GM19467 (cell line): ENCODE results near the gene REEP1.
"Not testable (repeated sequence)": the region's sequence is repeated elsewhere in the genome, so short reads cannot be mapped to it uniquely, and the experiment has no call there.

Source experiments
- ATAC-seq: cut with Tn5 transposase; IDR thresholded peaks from one replicate; pipeline ENCODE4 v1.9.1; 2021; ENCODE audit warnings: mild to moderate bottlenecking, moderate library complexity; ENCODE audit not compliant: unreplicated experiment

Gene REEP1

DNA sequence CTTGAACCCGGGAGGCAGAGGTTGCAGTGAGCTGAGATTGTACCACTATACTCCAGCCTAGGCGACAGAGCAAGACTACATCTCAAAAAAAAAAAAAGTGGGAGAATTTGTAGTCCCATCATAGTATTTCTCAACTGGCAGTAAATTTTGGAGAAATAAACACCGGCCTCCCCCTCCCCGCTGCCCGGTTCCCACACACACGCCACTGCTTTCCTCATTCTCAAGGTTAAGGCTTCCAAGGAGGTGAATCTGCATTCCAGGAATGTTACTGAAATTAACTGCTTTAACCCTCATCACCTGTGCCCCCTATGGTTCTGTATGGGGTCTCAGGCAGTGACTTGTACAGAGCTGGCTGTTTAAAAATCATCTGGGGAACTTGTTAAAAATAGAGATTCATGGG lies 88.2 kb downstream of the REEP1 start:
- no peak for ATAC-seq

DNA sequence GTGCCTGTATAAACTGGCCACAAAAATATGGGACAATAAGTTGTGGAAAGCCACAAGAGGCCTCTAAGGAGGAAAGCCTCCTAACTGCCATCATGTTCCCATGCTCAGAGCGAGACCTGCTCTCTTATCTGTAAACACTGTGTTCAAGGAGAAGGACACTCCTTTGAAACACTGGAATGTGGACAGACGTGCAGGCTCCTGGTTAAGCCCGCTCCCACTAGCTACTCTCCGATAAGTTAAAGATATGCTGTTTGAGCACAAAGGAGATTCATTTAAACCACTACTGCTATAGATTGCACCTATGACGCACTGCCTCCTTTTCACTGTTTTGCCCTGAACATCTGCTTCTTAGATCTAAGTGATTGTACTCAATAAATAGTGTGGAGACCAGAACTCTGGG lies 92.2 kb downstream of the REEP1 start:
- ATAC-seq: not testable (repeated sequence)

DNA sequence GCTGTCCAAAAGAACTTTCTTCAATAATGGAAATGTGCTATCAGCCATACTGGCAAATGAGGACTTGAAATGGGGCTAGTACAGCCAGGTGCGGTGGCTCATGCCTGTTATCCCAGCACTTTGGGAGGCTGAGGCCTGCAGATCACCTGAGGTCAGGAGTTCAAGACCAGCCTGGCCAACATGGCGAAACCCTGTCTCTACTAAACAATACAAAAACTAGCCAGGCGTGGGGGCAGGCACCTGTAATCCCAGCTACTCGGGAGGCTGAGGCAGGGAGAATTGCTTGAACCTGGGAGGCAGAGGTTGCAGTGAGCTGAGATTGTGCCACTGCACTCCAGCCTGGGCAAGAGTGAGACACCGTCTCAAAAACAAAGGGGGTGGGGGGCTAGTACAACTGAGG lies 92.6 kb downstream of the REEP1 start:
- not testable (repeated sequence) for ATAC-seq

DNA sequence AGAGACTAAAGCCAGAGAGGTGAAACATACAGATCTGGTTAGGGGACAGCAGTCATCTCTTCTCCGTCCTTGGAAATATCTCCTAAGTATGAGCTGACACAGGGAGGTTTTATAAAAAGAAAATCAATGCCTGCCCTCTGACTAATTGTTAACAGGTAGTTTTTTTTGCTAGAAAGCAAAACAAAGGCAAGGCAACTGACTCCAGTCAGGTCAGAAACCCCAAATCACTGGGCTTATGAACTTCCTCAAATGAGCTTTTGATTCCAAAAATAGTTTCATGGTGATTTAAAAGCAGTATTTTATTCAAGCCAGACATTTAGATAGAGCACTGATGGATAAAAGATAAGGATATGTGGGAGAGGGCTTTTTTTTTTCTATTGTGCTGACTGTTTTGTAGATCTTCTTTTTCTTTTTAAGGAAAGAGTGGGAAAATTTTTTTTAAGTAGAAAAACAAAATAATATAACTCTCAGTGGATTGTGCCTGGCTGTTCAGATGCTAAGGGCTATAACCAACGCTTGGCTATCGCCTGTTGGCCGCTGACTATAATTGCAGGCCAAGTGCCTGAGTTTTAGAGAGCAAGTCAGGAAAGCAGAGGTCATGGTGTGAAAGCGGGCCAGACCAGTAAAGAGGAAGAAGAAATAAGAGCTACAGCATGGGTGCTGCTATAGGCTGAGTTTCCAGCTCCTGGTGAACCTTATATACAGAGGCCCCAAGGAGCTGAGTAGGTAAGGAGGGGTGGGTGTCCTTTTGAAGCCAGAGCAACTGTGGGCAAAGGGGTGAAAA lies 93.3 kb downstream of the REEP1 start:
- ATAC-seq: no peak

DNA sequence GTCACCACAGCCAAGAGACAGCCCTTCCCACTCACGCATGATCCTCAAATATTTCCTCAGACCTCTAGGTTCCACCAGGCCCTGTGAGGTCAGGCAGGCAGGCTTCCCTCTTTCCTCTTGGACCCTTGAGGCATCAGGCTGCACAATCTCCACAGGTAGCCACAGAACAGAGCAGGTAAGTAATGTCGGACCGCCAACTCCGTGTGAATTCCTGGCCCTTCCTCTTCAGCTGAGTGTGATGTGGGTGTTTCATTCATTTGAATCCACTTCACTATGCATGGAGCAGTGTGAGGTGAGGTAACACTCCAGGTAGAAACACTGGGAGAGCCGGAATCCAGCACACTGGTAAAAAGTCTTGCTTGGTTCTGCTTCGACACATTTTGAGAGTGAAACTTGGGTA lies 94.2 kb downstream of the REEP1 start:
- ATAC-seq: no peak

DNA sequence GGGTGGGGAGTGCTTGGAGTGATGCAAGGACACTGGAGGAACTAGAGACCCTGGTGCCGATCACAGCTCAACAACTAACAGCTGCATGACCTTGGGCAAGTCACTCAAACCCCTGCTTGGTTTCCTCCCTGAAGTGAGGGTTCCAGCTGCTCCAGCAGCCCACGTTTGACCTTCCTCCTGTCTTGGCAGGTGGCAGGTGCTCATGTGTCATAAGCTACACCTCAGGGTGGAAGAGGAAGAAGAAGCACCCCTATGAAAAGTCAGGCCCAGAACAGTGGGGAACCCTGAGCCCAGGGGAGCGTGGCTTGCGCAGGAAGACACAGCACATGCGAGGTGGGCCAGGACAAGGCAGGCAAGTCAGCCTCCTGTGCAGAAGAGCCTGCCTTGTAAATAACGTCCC lies 95.8 kb downstream of the REEP1 start:
- ATAC-seq: no peak

DNA sequence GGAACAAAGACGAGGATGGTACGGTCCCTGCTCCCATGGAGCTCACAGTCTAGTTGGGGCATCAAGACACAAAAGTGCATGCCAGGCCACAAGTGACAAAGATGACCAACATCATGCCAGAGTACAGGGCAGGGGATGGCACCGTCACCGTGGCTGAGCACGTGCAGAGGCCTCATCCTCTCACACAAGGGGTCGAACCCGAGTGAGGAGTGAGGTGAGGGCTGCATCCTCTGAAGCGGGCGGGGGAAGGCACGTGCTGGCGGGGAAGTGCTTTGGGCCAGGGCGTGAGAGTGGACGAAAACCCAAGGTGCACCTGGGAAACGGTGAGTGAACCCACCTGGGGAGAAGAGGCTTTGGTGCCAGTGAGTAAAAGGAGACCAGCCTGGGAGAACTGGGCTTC lies 97.2 kb downstream of the REEP1 start:
- no peak for ATAC-seq

DNA sequence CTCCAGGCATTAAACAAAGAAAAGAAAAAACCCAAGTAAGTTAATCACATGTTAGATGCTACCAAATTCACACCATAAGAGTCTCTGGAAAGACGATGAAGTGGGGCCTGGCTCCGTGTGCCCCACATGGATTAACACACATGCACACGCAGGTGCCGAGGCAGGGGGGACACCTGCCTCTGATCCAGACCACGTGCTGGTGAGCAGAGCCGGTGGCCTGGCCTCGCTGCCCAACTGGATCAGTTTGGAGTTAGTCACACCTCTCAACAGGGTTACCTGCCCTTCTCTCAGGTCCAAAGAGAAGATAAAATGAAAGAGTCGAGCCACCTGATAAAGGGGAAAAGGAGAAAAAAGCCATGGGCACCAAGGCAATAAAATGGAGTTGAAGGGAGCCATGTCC lies 97.7 kb downstream of the REEP1 start:
- ATAC-seq: no peak

DNA sequence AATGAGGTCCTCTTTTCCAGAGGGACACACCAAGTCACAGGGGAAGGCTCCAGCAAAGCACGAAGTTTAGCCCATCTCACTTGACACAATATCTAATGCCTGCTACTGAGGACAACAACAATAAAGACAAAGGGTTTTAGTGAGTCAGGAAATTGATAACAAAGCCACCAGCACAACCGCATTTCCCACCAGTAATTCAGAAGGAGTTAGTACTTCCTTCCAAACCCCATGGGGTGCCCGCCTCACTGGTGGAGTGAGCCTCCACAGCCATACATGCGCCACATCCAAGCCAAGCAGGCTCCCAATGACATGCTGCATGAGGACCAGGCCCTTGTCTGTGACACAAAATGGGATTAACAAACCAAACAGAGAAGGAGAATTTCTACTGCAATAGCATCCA lies 98.1 kb downstream of the REEP1 start:
- ATAC-seq: no peak

DNA sequence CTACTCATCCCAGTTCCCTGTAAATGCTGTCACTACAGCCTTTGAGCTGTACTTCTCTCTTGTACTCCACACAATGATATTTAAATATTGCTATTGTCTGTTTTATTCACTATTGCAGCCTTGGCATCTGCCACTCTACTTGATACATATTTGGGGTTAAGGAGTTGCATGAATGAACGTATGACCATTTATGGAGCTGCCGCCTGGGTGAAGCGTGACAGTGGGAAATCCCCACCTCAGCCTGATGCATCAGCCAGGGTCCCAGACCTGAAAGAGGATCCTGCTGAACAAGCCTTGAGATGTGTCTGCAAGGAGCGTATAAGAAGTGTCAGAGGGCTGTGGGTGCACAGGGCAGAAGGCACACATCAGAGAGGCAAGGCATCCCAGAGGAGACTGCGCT lies 99.1 kb downstream of the REEP1 start:
- ATAC-seq: peak; percentile 88

DNA sequence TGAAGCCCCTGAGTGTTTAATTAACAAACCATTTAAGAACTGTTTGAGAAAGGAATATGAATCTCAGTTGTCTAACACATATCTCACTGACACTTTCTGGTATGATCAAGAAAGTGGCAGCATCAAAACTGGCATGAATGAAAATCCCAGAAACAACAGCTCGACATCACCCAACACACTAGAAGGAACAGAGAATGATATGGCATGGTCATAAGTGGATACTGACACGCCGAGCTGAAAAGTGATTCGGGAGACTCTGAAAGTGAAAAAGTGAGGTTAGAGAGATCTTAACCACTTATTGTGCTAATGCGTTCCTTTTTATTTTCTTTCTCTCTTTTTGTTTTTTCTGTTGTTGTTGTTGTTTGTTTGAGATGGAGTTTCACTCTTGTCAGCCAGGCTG lies 100.3 kb downstream of the REEP1 start:
- no peak for ATAC-seq

DNA sequence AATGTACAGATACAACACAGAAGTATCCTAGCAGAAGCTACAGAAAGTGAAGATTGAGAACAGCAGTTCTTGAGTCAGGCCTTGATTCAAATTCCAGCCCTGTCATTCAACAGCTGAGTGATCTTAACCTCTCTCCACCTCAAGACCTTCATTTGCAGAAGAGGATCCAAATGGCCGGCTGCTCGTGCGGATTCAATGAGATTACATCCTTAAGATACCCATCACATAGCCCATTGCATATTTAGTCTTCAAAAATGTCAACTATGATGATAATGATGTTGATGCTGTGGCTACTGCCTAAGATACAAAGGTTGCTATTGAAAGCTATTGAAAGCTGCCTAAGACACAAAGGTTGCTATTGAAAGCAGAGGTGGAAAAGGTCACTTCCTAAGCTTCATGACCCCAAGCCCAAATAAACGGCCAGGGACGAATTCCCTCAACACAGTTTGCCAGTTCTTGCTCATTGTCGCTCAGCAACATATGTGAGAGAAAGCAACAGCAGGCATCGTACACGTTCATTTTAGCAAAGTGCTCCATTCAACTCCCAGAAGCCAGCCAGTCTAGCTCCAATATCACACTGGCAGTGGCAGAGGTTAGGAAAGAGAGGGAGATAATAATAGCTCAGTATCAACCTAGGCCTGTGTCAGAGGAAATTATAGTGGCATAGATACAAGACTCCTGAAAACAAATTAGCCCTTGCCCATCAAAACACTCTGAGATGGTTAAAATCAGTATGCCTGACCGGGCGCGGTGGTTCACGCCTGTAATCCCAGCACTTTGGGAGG lies 102.0 kb downstream of the REEP1 start:
- ATAC-seq: no peak

DNA sequence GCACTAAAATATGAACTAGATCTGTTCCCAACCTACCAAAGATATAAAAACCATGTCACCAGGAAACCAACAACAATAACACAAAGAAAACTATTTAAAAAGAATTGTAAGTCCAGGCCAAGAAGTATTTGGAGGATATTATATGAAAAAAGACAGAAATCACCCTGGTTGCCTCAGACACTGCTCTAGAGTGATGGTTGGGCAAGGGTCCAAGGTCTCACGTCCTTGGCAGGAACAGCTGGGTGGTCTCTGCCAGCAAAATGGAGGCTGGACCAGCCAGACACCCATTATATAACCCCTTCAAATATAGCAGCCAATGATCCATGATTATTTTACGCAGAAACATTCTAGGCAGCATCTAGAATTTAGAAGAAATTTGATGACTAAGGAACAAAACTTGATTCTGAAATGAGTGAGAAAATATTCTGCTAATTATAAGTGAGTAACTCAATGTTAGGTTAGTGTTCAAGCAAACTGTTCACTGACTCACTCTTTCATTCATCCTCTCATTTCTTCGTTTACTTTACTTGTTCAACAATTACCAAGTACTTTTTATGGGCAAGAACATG lies 102.8 kb downstream of the REEP1 start:
- ATAC-seq: no peak

DNA sequence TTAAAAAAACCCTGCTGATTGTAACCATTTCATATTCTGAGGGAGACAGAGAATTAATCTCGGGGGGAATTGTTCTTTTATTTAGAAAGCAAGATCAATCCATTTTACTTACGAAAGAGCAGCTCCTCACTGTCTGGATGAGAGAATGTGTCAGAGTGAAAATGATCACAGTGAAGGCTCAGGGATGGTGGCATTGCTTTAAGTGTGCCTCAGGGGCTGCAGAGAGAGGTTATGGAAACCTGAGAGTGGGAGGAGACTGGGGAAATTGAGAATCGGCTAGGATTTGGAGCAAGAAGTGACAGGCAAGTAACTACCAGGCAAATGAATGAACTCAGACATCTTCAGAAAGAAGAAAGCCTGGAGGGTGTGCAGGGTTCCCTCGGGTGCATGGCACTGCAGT lies 104.0 kb downstream of the REEP1 start:
- no peak for ATAC-seq

DNA sequence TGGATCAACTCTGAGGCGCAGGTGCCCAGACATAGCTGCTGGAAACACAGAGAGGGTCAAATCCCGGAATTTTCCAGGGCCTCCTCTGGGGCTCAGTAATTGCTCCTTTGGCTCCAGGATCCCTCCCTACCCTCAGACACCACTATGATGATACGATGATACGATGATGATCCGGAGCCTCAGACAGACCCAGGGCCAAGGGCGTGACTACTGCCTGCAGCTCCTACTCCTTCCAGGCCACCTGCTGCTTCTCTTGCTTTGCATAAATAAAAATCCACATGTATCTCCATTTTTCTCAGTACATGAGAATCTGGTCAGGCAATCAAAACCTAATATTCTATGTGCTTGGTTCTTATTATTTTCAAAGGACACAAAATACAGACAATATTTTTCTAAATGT lies 104.5 kb downstream of the REEP1 start:
- no peak for ATAC-seq

DNA sequence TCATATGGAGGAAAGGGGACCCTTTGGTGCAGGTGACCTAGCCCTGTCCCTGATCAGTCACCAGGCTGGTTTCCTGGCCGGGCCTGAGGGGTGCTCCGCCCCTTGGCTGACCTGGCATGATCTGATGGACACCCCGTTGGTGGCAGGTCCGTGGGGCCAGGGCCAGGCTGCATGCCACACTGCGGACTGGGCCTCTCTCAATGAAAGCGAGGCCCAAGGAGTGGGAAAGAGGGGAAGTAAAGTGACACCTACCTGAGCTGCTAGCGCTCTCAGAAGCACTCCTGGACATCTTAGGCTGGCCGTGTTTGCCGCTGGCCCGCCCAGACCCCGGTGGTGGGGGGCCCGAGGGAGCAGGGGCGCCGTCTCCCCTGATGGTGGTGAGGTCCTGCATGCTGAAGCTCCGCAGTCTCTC lies 105.0 kb downstream of the REEP1 start:
- no peak for ATAC-seq

DNA sequence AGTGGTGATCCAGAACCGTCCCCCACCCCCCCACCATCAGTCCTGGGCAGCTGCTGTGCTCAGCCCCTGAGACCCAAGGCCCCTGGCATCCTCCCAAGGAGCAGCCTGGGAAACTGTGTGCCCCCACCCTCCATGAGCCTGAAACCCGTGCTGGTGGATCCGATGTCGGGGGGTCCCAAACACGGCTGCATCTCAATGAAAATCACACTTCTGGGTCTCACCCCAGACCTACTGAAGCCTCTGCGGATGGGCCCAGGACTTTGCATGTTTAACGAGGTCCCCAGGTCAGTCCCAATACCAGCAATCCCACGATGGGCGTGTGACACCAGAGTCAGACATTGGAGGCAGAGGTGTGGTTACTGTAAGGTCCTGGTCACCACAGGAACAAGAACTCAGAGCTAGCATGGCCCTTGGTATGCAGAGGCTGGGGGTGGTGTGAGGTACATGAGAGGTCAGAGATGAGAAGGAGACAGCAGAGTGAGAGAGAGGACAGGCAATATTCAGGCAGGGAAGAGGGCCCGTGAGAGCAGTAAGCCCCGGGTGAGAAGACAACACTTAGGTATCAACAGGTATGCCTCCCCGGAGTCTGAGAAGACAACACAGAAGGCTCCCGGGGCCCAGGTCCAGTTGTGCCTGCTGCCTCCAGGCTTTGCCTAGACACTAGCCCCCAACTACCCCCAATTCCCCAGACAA lies 105.6 kb downstream of the REEP1 start:
- no peak for ATAC-seq

DNA sequence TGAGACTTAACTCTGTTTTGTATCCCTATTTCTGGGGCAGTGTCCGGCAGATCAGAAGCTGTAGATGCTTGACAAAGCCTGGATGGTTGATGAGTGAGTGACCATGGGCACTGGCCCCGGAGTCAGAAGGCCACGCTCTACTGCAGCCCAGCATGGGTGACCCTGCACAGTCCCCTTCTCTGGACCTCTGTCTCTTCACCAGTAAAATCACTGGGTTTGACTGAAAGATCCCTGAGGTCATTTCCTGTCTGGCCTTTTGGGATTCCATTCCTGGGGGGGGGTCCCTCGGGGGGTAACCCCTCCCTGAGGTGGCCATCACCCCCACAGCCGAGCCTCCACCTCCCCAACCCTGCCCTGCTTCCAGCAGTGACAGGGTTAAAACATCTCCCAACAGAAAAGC lies 106.5 kb downstream of the REEP1 start:
- ATAC-seq: no peak

DNA sequence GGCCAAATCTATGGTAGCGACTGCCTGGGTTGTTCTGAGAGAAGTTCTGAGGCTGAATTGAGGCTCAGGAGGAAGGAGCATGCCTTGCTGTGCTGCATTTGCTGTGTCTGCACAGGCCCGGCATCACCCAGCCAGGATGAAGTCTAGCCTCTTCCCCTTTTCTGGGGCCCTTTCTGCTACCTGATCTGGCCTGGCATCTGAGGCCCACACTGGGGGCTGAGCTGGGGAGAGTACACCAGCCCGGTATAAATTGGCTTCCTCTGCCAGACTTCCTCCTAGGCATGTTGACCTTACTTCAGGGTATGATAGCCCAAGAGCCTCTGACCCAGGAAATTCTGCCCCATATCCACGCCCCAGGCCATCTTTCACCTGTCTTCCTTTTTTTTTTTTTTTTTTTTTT lies 108.2 kb downstream of the REEP1 start:
- ATAC-seq: no peak

DNA sequence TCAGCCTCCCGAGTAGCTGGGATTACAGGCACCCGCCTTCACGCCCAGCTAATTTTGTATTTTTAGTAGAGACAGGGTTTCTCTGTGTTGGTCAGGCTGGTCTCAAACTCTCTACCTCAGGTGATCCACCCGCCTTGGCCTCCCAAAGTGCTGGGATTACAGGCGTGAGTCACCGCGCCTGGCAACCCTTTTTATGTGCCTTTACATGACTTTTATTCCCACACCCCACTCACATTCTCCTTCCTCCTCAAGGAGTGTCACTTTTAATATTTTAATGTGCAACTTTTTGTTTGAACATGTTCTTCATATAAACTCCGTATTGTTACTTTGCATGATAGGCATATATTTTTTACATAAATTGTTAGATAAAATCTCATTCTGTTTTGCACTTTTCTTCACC lies 108.9 kb downstream of the REEP1 start:
- not testable (repeated sequence) for ATAC-seq

DNA sequence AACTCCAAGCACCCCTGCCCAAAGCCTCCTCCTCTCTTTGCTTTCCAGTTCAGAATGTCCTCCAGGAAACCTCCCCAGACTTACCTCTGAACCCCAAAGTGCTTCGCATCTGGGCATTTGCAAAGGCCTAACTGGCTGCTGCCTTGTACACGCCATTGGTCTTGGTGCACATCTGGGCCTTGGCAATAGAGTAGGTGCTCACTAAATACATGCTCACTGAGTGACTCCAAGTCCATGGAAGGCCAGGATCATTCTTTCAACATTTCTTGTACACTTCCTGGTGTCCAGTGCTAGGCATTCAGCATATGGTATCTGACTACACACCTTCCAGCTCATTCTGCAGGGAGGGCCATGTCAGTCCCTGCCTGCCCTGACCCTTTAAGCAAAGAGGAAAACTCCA lies 109.7 kb downstream of the REEP1 start:
- ATAC-seq: no peak
